Measurements from ENCODE around the gene EIF2A. TPM values are rescaled to one million over a fixed set of nuclear protein-coding genes. Genes with fewer than 3 reads are reported as not detected.
A peak's percentile ranks its signal among the peaks of the same experiment; 100 is the strongest.

Gene EIF2A
- total and polyA plus RNA-seq, 2 donors, result 91.8 to 117 TPM

DNA sequence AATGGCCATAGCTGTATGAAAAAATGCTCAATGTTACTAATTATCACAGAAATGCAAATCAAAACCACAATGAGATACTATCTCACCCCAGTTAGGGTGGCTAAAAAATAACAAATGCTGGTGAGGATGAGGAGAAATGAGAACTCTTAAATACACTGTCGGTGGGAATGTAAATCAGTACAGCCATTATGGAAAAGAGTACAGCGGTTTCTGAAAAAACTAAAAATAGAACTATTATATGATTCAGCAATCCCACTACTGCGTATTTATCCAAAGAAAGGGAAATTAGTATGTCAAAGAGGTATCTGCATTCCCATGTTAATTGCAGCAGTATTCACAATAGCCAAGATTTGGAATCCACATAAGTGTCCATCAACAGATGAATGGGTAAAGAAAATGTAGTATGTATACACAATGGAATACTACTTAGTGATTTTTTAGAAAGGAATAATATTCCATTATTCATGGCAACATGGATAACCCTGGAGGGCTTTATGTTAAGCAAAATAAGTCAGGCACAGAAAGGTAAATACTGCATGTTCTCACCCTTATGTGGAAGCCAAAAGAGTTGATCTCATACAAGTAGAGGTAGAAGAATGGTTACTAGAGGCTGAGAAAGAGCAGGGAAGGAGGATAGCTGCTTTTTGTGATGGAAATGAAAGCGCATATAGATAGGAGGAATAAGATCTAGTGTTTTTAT, 35.3 kb upstream of the EIF2A start:
- no peaks in the 10 kb centered on the region for H3K36me3 ChIP-seq (ENCODE audit: control insufficient read depth in 2 of 2, insufficient read depth in 2 of 2, low read length in 1 of 2)
- no peak overlapping the region for H3K27ac ChIP-seq (ENCODE audit: low read depth in 1 of 2, low read length in 1 of 2)
- H3K4me1 ChIP-seq (ENCODE audit: control insufficient read depth in 2 of 2, insufficient read depth in 2 of 2, low read length in 2 of 2), result no peaks in the 10 kb centered on the region
- DNase-seq (ENCODE audit: low read depth in 6 of 9, low spot score in 9 of 9), result no peak
- H3K9me3 ChIP-seq (ENCODE audit: control insufficient read depth in 2 of 2, insufficient read depth in 1 of 2, low read length in 1 of 2), result no peaks in the 10 kb centered on the region
- 83% methylated on average over 4 of the region's 4 CpGs for WGBS
- H3K4me3 ChIP-seq (ENCODE audit: low read length in 2 of 2), result no peak overlapping the region
- H3K27me3 ChIP-seq (ENCODE audit: control insufficient read depth in 2 of 2, insufficient read depth in 1 of 2, low read length in 1 of 2), result no peaks in the 10 kb centered on the region

- no peak overlapping the region for H3K4me3 ChIP-seq (ENCODE audit: low read length in 2 of 2)
- no peaks in the 10 kb centered on the region for H3K36me3 ChIP-seq (ENCODE audit: control insufficient read depth in 2 of 2, insufficient read depth in 2 of 2, low read length in 1 of 2)
- H3K27me3 ChIP-seq (ENCODE audit: control insufficient read depth in 2 of 2, insufficient read depth in 1 of 2, low read length in 1 of 2), result no peaks in the 10 kb centered on the region
- no peak for DNase-seq (ENCODE audit: low read depth in 6 of 9, low spot score in 9 of 9)
- no peak overlapping the region for H3K27ac ChIP-seq (ENCODE audit: low read depth in 1 of 2, low read length in 1 of 2)
- no peaks in the 10 kb centered on the region for H3K4me1 ChIP-seq (ENCODE audit: control insufficient read depth in 2 of 2, insufficient read depth in 2 of 2, low read length in 2 of 2)
- no peaks in the 10 kb centered on the region for H3K9me3 ChIP-seq (ENCODE audit: control insufficient read depth in 2 of 2, insufficient read depth in 1 of 2, low read length in 1 of 2)
- WGBS, result 92% methylated on average over 4 of the region's 4 CpGs
Measured at GRCh38 chr3:150515210-150515609, 31.4 kb upstream of the EIF2A start.

DNA sequence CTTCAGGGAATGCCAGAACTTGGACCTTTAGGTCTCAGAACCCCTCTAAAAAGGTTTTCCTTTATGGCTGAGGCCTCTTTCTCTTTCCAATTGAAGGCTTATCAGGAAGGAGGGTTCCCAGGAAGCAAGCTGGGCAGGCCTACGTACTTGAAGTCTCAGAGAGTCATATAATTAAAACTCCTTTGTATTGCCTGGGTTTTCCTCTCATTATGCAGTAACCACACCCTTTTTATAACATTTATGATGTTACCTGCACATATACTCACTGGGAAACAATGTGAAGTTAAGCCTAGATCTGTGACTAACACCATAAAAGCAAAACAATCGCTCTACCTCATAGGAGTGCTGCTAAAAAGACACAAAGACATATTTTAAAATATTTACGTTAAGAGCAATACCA, 27.6 kb upstream of the EIF2A start:
- Histone ChIP-seq H3K27me3 (ENCODE audit: control insufficient read depth in 2 of 2, insufficient read depth in 1 of 2, low read length in 1 of 2) (no peaks in the 10 kb centered on the region), H3K9me3 (ENCODE audit: control insufficient read depth in 2 of 2, insufficient read depth in 1 of 2, low read length in 1 of 2) (no peaks in the 10 kb centered on the region), H3K36me3 (ENCODE audit: control insufficient read depth in 2 of 2, insufficient read depth in 2 of 2, low read length in 1 of 2) (no peaks in the 10 kb centered on the region), H3K4me3 (ENCODE audit: low read length in 2 of 2) (no peak overlapping the region), H3K27ac (ENCODE audit: low read depth in 1 of 2, low read length in 1 of 2) (no peak overlapping the region), H3K4me1 (ENCODE audit: control insufficient read depth in 2 of 2, insufficient read depth in 2 of 2, low read length in 2 of 2) (no peaks in the 10 kb centered on the region)
- WGBS, result 96% methylated on average over 3 of the region's 3 CpGs
- DNase-seq (ENCODE audit: low read depth in 6 of 9, low spot score in 9 of 9), result no peak

DNA sequence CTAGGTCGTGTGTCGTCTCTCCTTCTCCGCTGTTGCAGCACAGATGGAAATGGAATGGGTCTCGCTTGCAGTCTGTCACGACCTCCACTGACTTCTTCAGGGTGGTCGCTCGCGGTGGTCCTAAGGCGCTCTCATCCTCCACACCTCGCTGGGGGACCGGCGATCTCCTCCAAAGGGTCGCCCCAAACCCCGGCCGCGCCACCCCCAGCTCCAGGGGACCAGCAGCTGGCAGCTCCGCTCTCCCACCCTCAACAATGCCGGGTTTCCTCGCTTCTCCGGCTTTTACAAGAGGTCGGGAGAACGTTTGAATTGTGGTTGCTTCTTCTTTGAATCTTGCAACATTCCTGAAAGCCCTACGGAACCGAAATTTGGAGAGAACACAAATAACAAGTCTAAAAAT, 26.2 kb upstream of the EIF2A start:
- WGBS, result 93% methylated on average over 24 of the region's 24 CpGs
- H3K4me1 ChIP-seq (ENCODE audit: control insufficient read depth in 2 of 2, insufficient read depth in 2 of 2, low read length in 2 of 2), result no peaks in the 10 kb centered on the region
- DNase-seq (ENCODE audit: low read depth in 6 of 9, low spot score in 9 of 9), result no peak
- no peaks in the 10 kb centered on the region for H3K27me3 ChIP-seq (ENCODE audit: control insufficient read depth in 2 of 2, insufficient read depth in 1 of 2, low read length in 1 of 2)
- no peaks in the 10 kb centered on the region for H3K36me3 ChIP-seq (ENCODE audit: control insufficient read depth in 2 of 2, insufficient read depth in 2 of 2, low read length in 1 of 2)
- no peak overlapping the region for H3K4me3 ChIP-seq (ENCODE audit: low read length in 2 of 2)
- H3K9me3 ChIP-seq (ENCODE audit: control insufficient read depth in 2 of 2, insufficient read depth in 1 of 2, low read length in 1 of 2), result no peaks in the 10 kb centered on the region
- H3K27ac ChIP-seq (ENCODE audit: low read depth in 1 of 2, low read length in 1 of 2), result no peak overlapping the region

DNA sequence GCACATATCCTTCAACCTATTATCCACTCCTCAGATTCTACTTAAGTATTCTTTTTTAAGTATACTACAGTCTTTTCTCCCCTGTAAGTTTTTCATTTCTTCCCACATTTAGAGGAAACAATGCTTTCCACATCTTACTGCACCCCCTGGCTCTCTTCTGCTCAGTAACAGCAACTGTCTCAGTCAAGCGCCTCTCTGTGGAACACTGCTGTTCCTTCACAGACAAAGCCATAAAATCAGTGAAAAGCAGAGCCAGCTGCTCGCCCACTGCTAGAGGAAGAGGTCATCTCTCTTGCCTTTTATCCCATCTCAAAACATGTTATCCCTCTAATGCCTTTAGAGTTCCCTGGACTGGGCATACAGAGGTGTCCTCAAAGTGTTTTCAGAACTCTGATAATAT, 25.1 kb upstream of the EIF2A start:
- Histone ChIP-seq H3K36me3 (ENCODE audit: control insufficient read depth in 2 of 2, insufficient read depth in 2 of 2, low read length in 1 of 2) (no peaks in the 10 kb centered on the region), H3K4me3 (ENCODE audit: low read length in 2 of 2) (no peak overlapping the region), H3K4me1 (ENCODE audit: control insufficient read depth in 2 of 2, insufficient read depth in 2 of 2, low read length in 2 of 2) (no peaks in the 10 kb centered on the region), H3K27me3 (ENCODE audit: control insufficient read depth in 2 of 2, insufficient read depth in 1 of 2, low read length in 1 of 2) (no peaks in the 10 kb centered on the region), H3K27ac (ENCODE audit: low read depth in 1 of 2, low read length in 1 of 2) (no peak overlapping the region), H3K9me3 (ENCODE audit: control insufficient read depth in 2 of 2, insufficient read depth in 1 of 2, low read length in 1 of 2) (no peaks in the 10 kb centered on the region)
- DNase-seq (ENCODE audit: low read depth in 6 of 9, low spot score in 9 of 9), result no peak
- WGBS, result 97% methylated on average over 2 of the region's 2 CpGs

DNA sequence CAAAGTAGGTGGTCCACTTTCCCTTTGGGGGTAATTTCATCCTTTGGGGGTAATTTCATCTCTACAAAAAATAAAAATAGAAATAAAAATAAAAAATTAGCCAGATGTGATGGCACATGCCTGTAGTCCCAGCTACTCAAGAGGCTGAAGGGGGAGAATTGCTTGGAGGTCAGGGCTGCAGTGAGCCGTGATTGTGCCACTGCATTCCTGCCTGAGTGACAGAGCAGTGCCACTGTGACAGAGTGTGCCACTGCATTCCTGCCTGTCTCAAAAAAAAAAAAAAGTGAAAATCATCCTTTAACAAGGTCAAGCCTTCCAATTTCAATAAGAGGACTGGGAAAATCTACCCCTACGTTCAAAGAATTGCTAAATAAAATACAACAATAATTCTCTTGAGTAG, 23.0 kb upstream of the EIF2A start:
- H3K4me1 ChIP-seq (ENCODE audit: control insufficient read depth in 2 of 2, insufficient read depth in 2 of 2, low read length in 2 of 2), result no peaks in the 10 kb centered on the region
- no peaks in the 10 kb centered on the region for H3K9me3 ChIP-seq (ENCODE audit: control insufficient read depth in 2 of 2, insufficient read depth in 1 of 2, low read length in 1 of 2)
- no peaks in the 10 kb centered on the region for H3K27me3 ChIP-seq (ENCODE audit: control insufficient read depth in 2 of 2, insufficient read depth in 1 of 2, low read length in 1 of 2)
- no peaks in the 10 kb centered on the region for H3K36me3 ChIP-seq (ENCODE audit: control insufficient read depth in 2 of 2, insufficient read depth in 2 of 2, low read length in 1 of 2)
- H3K27ac ChIP-seq (ENCODE audit: low read depth in 1 of 2, low read length in 1 of 2), result no peak overlapping the region
- WGBS, result 96% methylated on average over 2 of the region's 2 CpGs
- no peak overlapping the region for H3K4me3 ChIP-seq (ENCODE audit: low read length in 2 of 2)
- no peak for DNase-seq (ENCODE audit: low read depth in 6 of 9, low spot score in 9 of 9)

DNA sequence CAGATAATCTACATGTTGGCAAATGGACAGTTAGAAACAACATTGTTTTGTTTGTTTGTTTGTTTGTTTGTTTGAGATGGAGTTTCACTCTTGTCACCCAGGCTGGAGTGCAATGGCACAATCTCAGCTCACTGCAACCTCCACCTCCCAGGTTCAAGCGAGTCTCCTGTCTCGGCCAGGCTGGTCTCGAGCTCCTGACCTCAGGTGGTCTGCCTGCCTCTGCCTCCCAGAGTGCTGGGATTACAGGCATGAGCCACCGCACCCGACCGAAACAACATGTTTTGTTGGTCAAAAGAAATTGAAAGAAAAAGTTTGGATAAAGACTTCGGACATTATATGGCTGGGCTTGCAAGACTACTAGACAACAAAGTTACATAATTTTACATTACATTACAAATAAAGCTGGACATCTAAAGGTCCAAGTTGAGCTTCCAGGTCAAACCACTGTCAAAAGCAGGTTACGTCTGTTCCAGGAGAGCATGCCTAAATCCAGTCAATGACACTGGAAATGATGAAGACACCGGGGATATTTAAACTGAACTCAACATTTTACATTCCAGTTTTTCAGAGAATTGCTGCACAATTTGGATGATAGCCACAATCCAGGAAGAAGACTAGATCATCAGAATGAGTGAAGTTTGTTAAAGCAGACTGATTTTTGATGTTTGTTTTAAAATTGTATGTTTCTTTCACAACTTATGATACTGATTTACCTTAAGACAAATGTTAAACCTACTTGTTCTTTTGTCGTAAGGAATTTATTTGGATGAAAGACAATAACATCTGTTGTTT, 18.9 kb upstream of the EIF2A start:
- Histone ChIP-seq H3K9me3 (ENCODE audit: control insufficient read depth in 2 of 2, insufficient read depth in 1 of 2, low read length in 1 of 2) (no peaks in the 10 kb centered on the region), H3K36me3 (ENCODE audit: control insufficient read depth in 2 of 2, insufficient read depth in 2 of 2, low read length in 1 of 2) (no peaks in the 10 kb centered on the region), H3K27me3 (ENCODE audit: control insufficient read depth in 2 of 2, insufficient read depth in 1 of 2, low read length in 1 of 2) (no peaks in the 10 kb centered on the region), H3K4me3 (ENCODE audit: low read length in 2 of 2) (no peak overlapping the region), H3K4me1 (ENCODE audit: control insufficient read depth in 2 of 2, insufficient read depth in 2 of 2, low read length in 2 of 2) (no peaks in the 10 kb centered on the region), H3K27ac (ENCODE audit: low read depth in 1 of 2, low read length in 1 of 2) (no peak overlapping the region)
- WGBS, result 83% methylated on average over 10 of the region's 10 CpGs
- DNase-seq (ENCODE audit: low read depth in 6 of 9, low spot score in 9 of 9), result no peak

DNA sequence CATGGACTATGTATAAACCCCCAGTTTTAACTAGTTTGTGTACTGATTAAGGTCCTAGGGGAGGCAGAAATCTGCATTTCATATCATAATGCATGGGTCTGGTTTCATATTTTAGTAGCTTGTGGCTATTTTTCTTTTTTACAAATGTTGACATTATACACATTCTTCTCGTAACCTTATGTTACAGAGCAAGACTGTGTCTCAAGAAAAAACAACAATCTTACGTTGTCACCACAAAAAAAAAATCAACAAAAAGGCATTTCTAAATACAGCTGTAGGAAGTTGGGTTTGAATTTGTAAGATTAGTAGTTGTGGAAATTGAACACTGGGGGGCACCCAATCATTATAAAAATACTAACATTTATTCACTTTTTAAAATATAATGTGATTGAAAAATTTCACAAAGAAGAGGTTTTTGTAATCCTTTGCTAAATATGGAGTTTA, 18.2 kb upstream of the EIF2A start:
- Histone ChIP-seq H3K27me3 (ENCODE audit: control insufficient read depth in 2 of 2, insufficient read depth in 1 of 2, low read length in 1 of 2) (no peaks in the 10 kb centered on the region), H3K4me3 (ENCODE audit: low read length in 2 of 2) (no peak overlapping the region), H3K36me3 (ENCODE audit: control insufficient read depth in 2 of 2, insufficient read depth in 2 of 2, low read length in 1 of 2) (no peaks in the 10 kb centered on the region), H3K27ac (ENCODE audit: low read depth in 1 of 2, low read length in 1 of 2) (no peak overlapping the region), H3K9me3 (ENCODE audit: control insufficient read depth in 2 of 2, insufficient read depth in 1 of 2, low read length in 1 of 2) (no peaks in the 10 kb centered on the region), H3K4me1 (ENCODE audit: control insufficient read depth in 2 of 2, insufficient read depth in 2 of 2, low read length in 2 of 2) (no peaks in the 10 kb centered on the region)
- peak in 4 of 9 donors; percentile 9 to 53 (median 26) for DNase-seq (ENCODE audit: low read depth in 6 of 9, low spot score in 9 of 9)
- 32% methylated on average over 2 of the region's 2 CpGs for WGBS

DNA sequence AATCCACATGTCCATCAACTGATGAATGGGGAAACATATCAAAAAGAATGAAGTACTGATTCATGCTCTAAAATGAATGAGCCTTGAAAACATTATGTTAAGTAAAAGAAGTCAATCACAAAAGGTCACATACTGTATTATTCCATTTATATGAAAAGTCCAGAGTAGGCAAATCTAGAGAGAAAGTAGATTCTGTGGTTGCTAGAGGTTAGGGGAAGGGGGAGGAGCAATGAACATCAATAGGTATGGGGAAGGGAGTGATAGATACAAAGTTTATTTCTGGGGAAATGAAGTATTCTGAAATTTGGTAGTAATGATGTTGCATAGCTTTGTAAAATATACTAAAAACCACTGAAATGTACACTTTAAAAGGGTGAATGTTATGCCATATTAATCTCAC, 14.8 kb upstream of the EIF2A start:
- no peak for DNase-seq (ENCODE audit: low read depth in 6 of 9, low spot score in 9 of 9)
- Histone ChIP-seq H3K4me3 (ENCODE audit: low read length in 2 of 2) (no peak overlapping the region), H3K36me3 (ENCODE audit: control insufficient read depth in 2 of 2, insufficient read depth in 2 of 2, low read length in 1 of 2) (no peaks in the 10 kb centered on the region), H3K27me3 (ENCODE audit: control insufficient read depth in 2 of 2, insufficient read depth in 1 of 2, low read length in 1 of 2) (no peaks in the 10 kb centered on the region), H3K9me3 (ENCODE audit: control insufficient read depth in 2 of 2, insufficient read depth in 1 of 2, low read length in 1 of 2) (no peaks in the 10 kb centered on the region), H3K4me1 (ENCODE audit: control insufficient read depth in 2 of 2, insufficient read depth in 2 of 2, low read length in 2 of 2) (no peaks in the 10 kb centered on the region), H3K27ac (ENCODE audit: low read depth in 1 of 2, low read length in 1 of 2) (no peak overlapping the region)

Measured in thymus (tissue), 11 donors.